Measurements from ENCODE around the gene PLPP2.

Gene PLPP2

GRCh38 chr19:291006-291521 is at the start of gene PLPP2:
TSS of gene PLPP2 (minus strand) at chr19:291403. CDS start at chr19:291336, 67 bp downstream.
- peaks cover 0 to 36% (median 26%) of the 10 kb centered on the region in 5 donors for H3K4me1 ChIP-seq (ENCODE audit: control insufficient read depth in 5 of 5, insufficient read depth in 5 of 5, low read length in 5 of 5)
- H3K9me3 ChIP-seq (ENCODE audit: control insufficient read depth in 5 of 5, low read length in 5 of 5) = no peaks in the 10 kb centered on the region
- peaks cover 40 to 54% (median 46%) of the 10 kb centered on the region in 5 donors for H3K27me3 ChIP-seq (ENCODE audit: control insufficient read depth in 5 of 5, insufficient read depth in 4 of 5, low read length in 5 of 5)
- peak within 1 kb of the TSS in 3 of 5 donors; percentile 49 to 60 (median 58) for H3K4me3 ChIP-seq (ENCODE audit: low read depth in 1 of 5, low read length in 5 of 5)
- no peak within 1 kb of the TSS for H3K9ac ChIP-seq (ENCODE audit: low read length in 5 of 5)
- H3K36me3 ChIP-seq (ENCODE audit: control insufficient read depth in 5 of 5, insufficient read depth in 5 of 5, low read length in 5 of 5) = no peaks in the 10 kb centered on the region
- H3K27ac ChIP-seq (ENCODE audit: low read depth, low read length) = no peak within 1 kb of the TSS

DNA sequence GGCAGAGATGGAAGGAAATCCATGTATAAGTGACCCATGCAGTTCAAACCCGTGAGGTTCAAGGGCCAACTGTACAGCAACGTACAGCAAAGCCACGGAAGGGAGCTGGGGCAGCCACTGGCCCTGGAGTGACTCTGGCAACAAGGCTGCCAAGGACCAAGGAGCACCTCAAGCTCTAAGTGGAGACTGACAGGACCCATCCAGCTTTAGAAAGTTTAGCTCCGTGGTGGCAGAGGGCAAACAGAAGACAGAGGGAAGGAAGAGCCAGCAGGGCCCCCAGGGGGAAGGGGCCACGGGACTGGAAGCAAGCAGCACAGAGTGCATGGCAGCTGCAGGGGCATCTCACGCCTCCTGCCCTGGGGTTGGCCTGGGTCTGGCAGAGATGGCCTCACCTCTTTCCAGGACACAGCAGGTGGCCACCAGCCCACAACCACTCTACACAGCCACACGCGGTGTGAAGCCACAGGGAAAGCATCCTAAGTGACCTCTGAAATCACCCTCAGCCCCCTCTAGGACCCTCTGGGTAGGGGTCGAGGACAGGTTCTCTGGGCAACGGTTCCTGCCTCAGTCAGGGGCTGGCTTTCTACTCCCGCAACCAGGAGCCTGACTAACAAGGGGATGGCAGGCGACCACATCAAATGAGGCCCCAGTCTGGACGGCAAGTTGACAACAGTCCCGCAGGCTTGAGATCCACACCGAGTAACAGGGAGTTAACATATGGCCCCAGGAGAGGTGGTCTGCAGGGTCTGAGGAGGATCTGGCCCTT is 49.6 kb upstream of the PLPP2 start:
- Histone ChIP-seq H3K9me3 (ENCODE audit: control insufficient read depth in 5 of 5, low read length in 5 of 5) (no peaks in the 10 kb centered on the region), H3K4me3 (ENCODE audit: low read depth in 1 of 5, low read length in 5 of 5) (peak overlapping the region in 4 of 5 donors; percentile 24 to 31 (median 29)), H3K27me3 (ENCODE audit: control insufficient read depth in 5 of 5, insufficient read depth in 4 of 5, low read length in 5 of 5) (no peaks in the 10 kb centered on the region)

GRCh38 chr19:339262-339887 is 48.2 kb upstream of the PLPP2 start:
- peaks cover 10 to 56% (median 51%) of the 10 kb centered on the region in 5 donors for H3K4me1 ChIP-seq (ENCODE audit: control insufficient read depth in 5 of 5, insufficient read depth in 5 of 5, low read length in 5 of 5)
- H3K9ac ChIP-seq (ENCODE audit: low read length in 5 of 5) = no peak overlapping the region
- H3K4me3 ChIP-seq (ENCODE audit: low read depth in 1 of 5, low read length in 5 of 5) = no peak overlapping the region
- H3K9me3 ChIP-seq (ENCODE audit: control insufficient read depth in 5 of 5, low read length in 5 of 5) = no peaks in the 10 kb centered on the region
- peaks cover 0 to 24% (median 12%) of the 10 kb centered on the region in 5 donors for H3K36me3 ChIP-seq (ENCODE audit: control insufficient read depth in 5 of 5, insufficient read depth in 5 of 5, low read length in 5 of 5)
- H3K27me3 ChIP-seq (ENCODE audit: control insufficient read depth in 5 of 5, insufficient read depth in 4 of 5, low read length in 5 of 5) = no peaks in the 10 kb centered on the region
- H3K27ac ChIP-seq (ENCODE audit: low read depth, low read length) = no peak overlapping the region

More for the DNA sequence above, 49.6 kb upstream of the PLPP2 start:
- Histone ChIP-seq H3K27ac (ENCODE audit: low read depth, low read length) (no peak overlapping the region), H3K4me1 (ENCODE audit: control insufficient read depth in 5 of 5, insufficient read depth in 5 of 5, low read length in 5 of 5) (peaks cover 10 to 53% (median 51%) of the 10 kb centered on the region in 5 donors), H3K9ac (ENCODE audit: low read length in 5 of 5) (peak overlapping the region in 1 of 5 donors; percentile 38), H3K36me3 (ENCODE audit: control insufficient read depth in 5 of 5, insufficient read depth in 5 of 5, low read length in 5 of 5) (peaks cover 0 to 10% (median 0%) of the 10 kb centered on the region in 5 donors)

GRCh38 chr19:338421-338820 is 47.2 kb upstream of the PLPP2 start:
- Histone ChIP-seq H3K36me3 (ENCODE audit: control insufficient read depth in 5 of 5, insufficient read depth in 5 of 5, low read length in 5 of 5) (peaks cover 0 to 29% (median 17%) of the 10 kb centered on the region in 5 donors), H3K4me1 (ENCODE audit: control insufficient read depth in 5 of 5, insufficient read depth in 5 of 5, low read length in 5 of 5) (peaks cover 7 to 51% (median 45%) of the 10 kb centered on the region in 5 donors), H3K9ac (ENCODE audit: low read length in 5 of 5) (no peak overlapping the region), H3K9me3 (ENCODE audit: control insufficient read depth in 5 of 5, low read length in 5 of 5) (no peaks in the 10 kb centered on the region), H3K27me3 (ENCODE audit: control insufficient read depth in 5 of 5, insufficient read depth in 4 of 5, low read length in 5 of 5) (no peaks in the 10 kb centered on the region), H3K27ac (ENCODE audit: low read depth, low read length) (no peak overlapping the region), H3K4me3 (ENCODE audit: low read depth in 1 of 5, low read length in 5 of 5) (no peak overlapping the region)

GRCh38 chr19:336067-336614 is 44.9 kb upstream of the PLPP2 start:
- peaks cover 0 to 36% (median 21%) of the 10 kb centered on the region in 5 donors for H3K36me3 ChIP-seq (ENCODE audit: control insufficient read depth in 5 of 5, insufficient read depth in 5 of 5, low read length in 5 of 5)
- peaks cover 0 to 28% (median 23%) of the 10 kb centered on the region in 5 donors for H3K4me1 ChIP-seq (ENCODE audit: control insufficient read depth in 5 of 5, insufficient read depth in 5 of 5, low read length in 5 of 5)
- H3K27me3 ChIP-seq (ENCODE audit: control insufficient read depth in 5 of 5, insufficient read depth in 4 of 5, low read length in 5 of 5) = no peaks in the 10 kb centered on the region
- peak overlapping the region in 2 of 5 donors; percentile 30 to 53 for H3K9ac ChIP-seq (ENCODE audit: low read length in 5 of 5)
- H3K4me3 ChIP-seq (ENCODE audit: low read depth in 1 of 5, low read length in 5 of 5) = peak overlapping the region in 4 of 5 donors; percentile 3 to 39 (median 31)
- no peaks in the 10 kb centered on the region for H3K9me3 ChIP-seq (ENCODE audit: control insufficient read depth in 5 of 5, low read length in 5 of 5)
- H3K27ac ChIP-seq (ENCODE audit: low read depth, low read length) = no peak overlapping the region

DNA sequence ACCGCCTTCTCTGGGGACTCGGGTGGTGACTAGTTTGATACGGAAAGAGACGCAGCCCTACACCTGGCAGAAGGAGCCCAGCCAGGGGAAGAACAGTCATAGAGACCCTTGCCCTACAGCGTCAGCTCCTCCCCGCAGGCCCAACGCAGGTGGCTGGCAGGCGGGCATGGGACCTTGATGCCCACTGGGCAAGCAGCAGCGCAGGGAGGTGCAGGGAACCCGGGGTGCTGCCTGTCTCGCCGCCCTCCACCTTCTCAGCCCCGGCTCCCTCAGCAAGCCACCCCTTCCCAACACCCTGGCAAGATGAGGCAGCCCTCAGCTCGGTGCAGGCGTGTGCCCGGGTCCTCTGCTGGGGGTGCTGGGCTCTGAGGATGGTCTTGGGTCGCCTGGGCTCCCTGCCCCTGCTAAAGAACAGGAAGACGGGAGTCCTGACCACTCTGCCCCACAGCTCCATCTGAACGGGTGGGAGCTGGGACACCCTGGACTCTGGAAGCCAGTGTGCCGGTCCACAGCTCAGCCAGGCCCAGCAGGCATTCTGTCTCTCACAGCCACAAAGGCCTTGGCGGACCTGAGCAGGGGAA is 44.4 kb upstream of the PLPP2 start:
- H3K4me3 ChIP-seq (ENCODE audit: low read depth in 1 of 5, low read length in 5 of 5) = peak overlapping the region in 2 of 5 donors; percentile 3 to 37
- peaks cover 0 to 2% (median 0%) of the 10 kb centered on the region in 5 donors for H3K9me3 ChIP-seq (ENCODE audit: control insufficient read depth in 5 of 5, low read length in 5 of 5)
- no peaks in the 10 kb centered on the region for H3K27me3 ChIP-seq (ENCODE audit: control insufficient read depth in 5 of 5, insufficient read depth in 4 of 5, low read length in 5 of 5)
- H3K4me1 ChIP-seq (ENCODE audit: control insufficient read depth in 5 of 5, insufficient read depth in 5 of 5, low read length in 5 of 5) = peaks cover 0 to 23% (median 17%) of the 10 kb centered on the region in 5 donors
- peak overlapping the region in 2 of 5 donors; percentile 30 to 53 for H3K9ac ChIP-seq (ENCODE audit: low read length in 5 of 5)
- no peak overlapping the region for H3K27ac ChIP-seq (ENCODE audit: low read depth, low read length)
- H3K36me3 ChIP-seq (ENCODE audit: control insufficient read depth in 5 of 5, insufficient read depth in 5 of 5, low read length in 5 of 5) = peaks cover 2 to 37% (median 27%) of the 10 kb centered on the region in 5 donors

DNA sequence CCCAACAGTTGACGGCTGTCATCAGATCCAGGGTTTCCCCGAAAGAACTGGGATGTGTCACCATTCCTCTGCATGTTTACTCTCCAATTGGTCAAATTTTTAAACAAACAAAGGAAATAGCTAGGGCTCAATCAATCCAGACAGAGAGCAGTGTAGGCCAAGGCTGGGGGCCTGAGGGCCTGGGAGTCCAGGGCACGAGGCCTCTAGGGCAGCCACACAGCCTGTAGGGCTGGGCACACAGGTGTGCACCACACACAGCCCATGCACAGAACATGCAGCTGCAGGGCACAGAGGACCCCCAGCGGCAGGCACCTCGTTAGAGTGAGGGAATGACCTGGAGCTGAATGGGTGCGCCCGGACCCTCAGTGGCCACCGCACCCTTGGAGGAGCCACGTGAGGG is 43.9 kb upstream of the PLPP2 start:
- H3K27ac ChIP-seq (ENCODE audit: low read depth, low read length) = no peak overlapping the region
- H3K4me1 ChIP-seq (ENCODE audit: control insufficient read depth in 5 of 5, insufficient read depth in 5 of 5, low read length in 5 of 5) = peaks cover 0 to 18% (median 12%) of the 10 kb centered on the region in 5 donors
- H3K36me3 ChIP-seq (ENCODE audit: control insufficient read depth in 5 of 5, insufficient read depth in 5 of 5, low read length in 5 of 5) = peaks cover 2 to 40% (median 29%) of the 10 kb centered on the region in 5 donors
- no peak overlapping the region for H3K4me3 ChIP-seq (ENCODE audit: low read depth in 1 of 5, low read length in 5 of 5)
- H3K9me3 ChIP-seq (ENCODE audit: control insufficient read depth in 5 of 5, low read length in 5 of 5) = peaks cover 0 to 4% (median 0%) of the 10 kb centered on the region in 5 donors
- H3K9ac ChIP-seq (ENCODE audit: low read length in 5 of 5) = no peak overlapping the region
- no peaks in the 10 kb centered on the region for H3K27me3 ChIP-seq (ENCODE audit: control insufficient read depth in 5 of 5, insufficient read depth in 4 of 5, low read length in 5 of 5)

- Histone ChIP-seq H3K4me3 (ENCODE audit: low read depth in 1 of 5, low read length in 5 of 5) (no peak overlapping the region), H3K27me3 (ENCODE audit: control insufficient read depth in 5 of 5, insufficient read depth in 4 of 5, low read length in 5 of 5) (no peaks in the 10 kb centered on the region), H3K9ac (ENCODE audit: low read length in 5 of 5) (no peak overlapping the region), H3K27ac (ENCODE audit: low read depth, low read length) (no peak overlapping the region), H3K36me3 (ENCODE audit: control insufficient read depth in 5 of 5, insufficient read depth in 5 of 5, low read length in 5 of 5) (peaks cover 2 to 45% (median 34%) of the 10 kb centered on the region in 5 donors), H3K9me3 (ENCODE audit: control insufficient read depth in 5 of 5, low read length in 5 of 5) (peaks cover 0 to 4% (median 0%) of the 10 kb centered on the region in 5 donors), H3K4me1 (ENCODE audit: control insufficient read depth in 5 of 5, insufficient read depth in 5 of 5, low read length in 5 of 5) (peaks cover 0 to 17% (median 10%) of the 10 kb centered on the region in 5 donors)
These were observed 43.3 kb upstream of the PLPP2 start for GRCh38 chr19:334296-335071.

GRCh38 chr19:330503-330902 is 39.3 kb upstream of the PLPP2 start:
- Histone ChIP-seq H3K9me3 (ENCODE audit: control insufficient read depth in 5 of 5, low read length in 5 of 5) (peaks cover 0 to 15% (median 3%) of the 10 kb centered on the region in 5 donors), H3K4me1 (ENCODE audit: control insufficient read depth in 5 of 5, insufficient read depth in 5 of 5, low read length in 5 of 5) (peaks cover 0 to 7% (median 4%) of the 10 kb centered on the region in 5 donors), H3K27ac (ENCODE audit: low read depth, low read length) (no peak overlapping the region), H3K9ac (ENCODE audit: low read length in 5 of 5) (no peak overlapping the region), H3K36me3 (ENCODE audit: control insufficient read depth in 5 of 5, insufficient read depth in 5 of 5, low read length in 5 of 5) (peaks cover 5 to 78% (median 73%) of the 10 kb centered on the region in 5 donors), H3K4me3 (ENCODE audit: low read depth in 1 of 5, low read length in 5 of 5) (no peak overlapping the region), H3K27me3 (ENCODE audit: control insufficient read depth in 5 of 5, insufficient read depth in 4 of 5, low read length in 5 of 5) (no peaks in the 10 kb centered on the region)

Measured in subcutaneous abdominal adipose tissue (tissue), 5 donors.